HCT116 (cell line): ENCODE data around the gene GATC. TPM values are rescaled to one million over a fixed set of nuclear protein-coding genes. Genes with fewer than 3 reads are reported as not detected.

Experiments
- ATAC-seq: fragments of 200-7000 bp; cut with Tn5 transposase; 2 replicates; pipeline ENCODE4 v1.9.1; 2020; ENCODE audit warnings: mild to moderate bottlenecking, moderate library complexity
- BruUV-seq: library from RNA; stranded (reverse); fragments of 400-500 nt; replicated peaks from 2 replicates; lab custom pipeline; 2021; lab: Mats Ljungman, UMichigan
- CTCF ChIA-PET: fragments of 300-600 bp; sonication (Branson Sonifier 250); formaldehyde crosslinking; loops from one replicate; lab custom pipeline; 2021; ENCODE audit warnings: antibody characterized with exemption; lab: Charles Lee
- POLR2A ChIA-PET: fragments of 300-600, 350-600 bp; sonication (Branson Sonifier 250); formaldehyde crosslinking; loops from one replicate; lab custom pipeline; 2021; ENCODE audit warnings: antibody characterized with exemption; lab: Charles Lee
- RAD21 ChIA-PET, 2 experiments: fragments of 300-600 bp; sonication (Branson Sonifier 250); formaldehyde crosslinking; loops; one replicate each; lab custom pipeline; 2023; ENCODE audit warnings: low total read pairs in 2 of 2; ENCODE audit not compliant: uncharacterized antibody in 2 of 2, unreplicated experiment in 2 of 2, low non-redundant PET in 1 of 2; lab: Charles Lee
- DNase-seq: peaks from one replicate; pipeline ENCODE4 v3.0.0-alpha.2; 2010; ENCODE audit warnings: low read depth, low spot score
- H2AFZ ChIP-seq: fragments of 200-600 bp; shearing (Covaris generic), sonication (generic); 2 replicates; pipeline ENCODE4 v1.6.1; 2017; ENCODE audit warnings: low read depth, mixed run types, mixed read lengths, antibody characterized with exemption, low read length; ENCODE audit not compliant: poor library complexity, severe bottlenecking
- H3K27ac ChIP-seq: 2 replicates; pipeline ENCODE4 v1.5.1; 2012; ENCODE audit warnings: low read depth, low read length
- H3K27me3 ChIP-seq: fragments of 200-600 bp; sonication (generic); 2 replicates; pipeline ENCODE4 v1.6.1; 2016; ENCODE audit warnings: mixed run types, low read length, mixed read lengths; ENCODE audit not compliant: insufficient read depth
- H3K36me3 ChIP-seq, 2 experiments: fragments of 200-500 bp in 1 of 2; fragments of 200-600 bp in 1 of 2; sonication (Bioruptor generic) in 1 of 2; sonication (generic) in 1 of 2; 2 replicates each; pipeline versions ENCODE4 v1.5.1 to v1.6.1; 2014 to 2016; ENCODE audit warnings: low read length in 2 of 2, inconsistent platforms in 1 of 2, mixed read lengths in 1 of 2, mixed run types in 1 of 2; ENCODE audit not compliant: insufficient read depth in 2 of 2, control insufficient read depth in 1 of 2
- H3K4me1 ChIP-seq, 2 experiments: fragments of 200-600 bp in 1 of 2; sonication (generic) in 1 of 2; 2 replicates each; pipeline versions ENCODE4 v1.5.1 to v1.6.1; 2012 to 2017; ENCODE audit warnings: low read length in 2 of 2, inconsistent platforms in 1 of 2, mild to moderate bottlenecking in 1 of 2, mixed read lengths in 1 of 2, mixed run types in 1 of 2, moderate library complexity in 1 of 2; ENCODE audit not compliant: insufficient read depth in 2 of 2, control insufficient read depth in 1 of 2
- H3K4me2 ChIP-seq: fragments of 200-600 bp; sonication (generic); 2 replicates; pipeline ENCODE4 v1.6.1; 2017; ENCODE audit warnings: mixed run types, low read length, mixed read lengths
- H3K4me3 ChIP-seq, 2 experiments: fragments of 200-600 bp in 1 of 2; sonication (generic) in 1 of 2; replicated peaks in 1 of 2; 2 replicates each; pipeline ENCODE4 v1.5.1; 2011 to 2016; ENCODE audit warnings: low read length in 2 of 2, control low read depth in 1 of 2, low read depth in 1 of 2, mild to moderate bottlenecking in 1 of 2, mixed read lengths in 1 of 2, mixed run types in 1 of 2
- H3K79me2 ChIP-seq: fragments of 200-600 bp; sonication (generic); 2 replicates; pipeline ENCODE4 v1.6.1; 2017; ENCODE audit warnings: mild to moderate bottlenecking, mixed run types, low read length, moderate library complexity, mixed read lengths; ENCODE audit not compliant: insufficient read depth
- H3K9ac ChIP-seq: fragments of 200-600 bp; sonication (generic); 2 replicates; pipeline ENCODE4 v1.6.1; 2016; ENCODE audit warnings: low read length, mixed read lengths
- H3K9me2 ChIP-seq: fragments of 200-600 bp; sonication (generic), shearing (Covaris generic); 2 replicates; pipeline ENCODE4 v1.6.1; 2017; ENCODE audit warnings: mixed run types, mild to moderate bottlenecking, moderate library complexity; ENCODE audit not compliant: insufficient read depth
- H3K9me3 ChIP-seq, 2 experiments: fragments of 200-500 bp in 1 of 2; fragments of 200-600 bp in 1 of 2; sonication (Bioruptor generic) in 1 of 2; sonication (generic) in 1 of 2; 2 replicates each; pipeline ENCODE4 v1.6.1; 2014 to 2017; ENCODE audit warnings: low read length in 2 of 2, mixed read lengths in 2 of 2, inconsistent platforms in 1 of 2, low read depth in 1 of 2, mild to moderate bottlenecking in 1 of 2, mixed run types in 1 of 2, moderate library complexity in 1 of 2; ENCODE audit not compliant: control insufficient read depth in 1 of 2, insufficient read depth in 1 of 2
- H4K20me1 ChIP-seq: fragments of 200-600 bp; sonication (generic), shearing (Covaris generic); 2 replicates; pipeline ENCODE4 v1.6.1; 2017; ENCODE audit warnings: mixed run types, mild to moderate bottlenecking, moderate library complexity; ENCODE audit not compliant: insufficient read depth
- EGR1 ChIP-seq: IDR thresholded peaks from 2 replicates; pipeline ENCODE4 v1.6.1; 2012; ENCODE audit warnings: low read depth
- EZH2phosphoT487 ChIP-seq: fragments of 200-600 bp; IDR thresholded peaks from 2 replicates; pipeline ENCODE4 v1.6.1; 2018; ENCODE audit warnings: antibody characterized with exemption, borderline replicate concordance
- JUND ChIP-seq: IDR thresholded peaks from 2 replicates; pipeline ENCODE4 v1.6.1; 2012
- MAX ChIP-seq: IDR thresholded peaks from 2 replicates; pipeline ENCODE4 v1.6.1; 2012
- POLR2A ChIP-seq: IDR thresholded peaks from 2 replicates; pipeline ENCODE4 v1.7.0; 2011; ENCODE audit warnings: borderline replicate concordance; ENCODE audit not compliant: insufficient read depth, insufficient read length; ENCODE audit errors: extremely low read depth
- POLR2AphosphoS5 ChIP-seq: IDR thresholded peaks from 2 replicates; pipeline ENCODE4 v1.6.1; 2011; ENCODE audit warnings: mild to moderate bottlenecking, low read depth, low read length, moderate library complexity
- RAD21 ChIP-seq: IDR thresholded peaks from 2 replicates; pipeline ENCODE4 v1.6.1; 2012; ENCODE audit warnings: low read depth, mild to moderate bottlenecking
- SP1 ChIP-seq: IDR thresholded peaks from 2 replicates; pipeline ENCODE4 v1.6.1; 2012; ENCODE audit warnings: low read depth
- TCF7L2 ChIP-seq: IDR thresholded peaks from 2 replicates; pipeline ENCODE4 v1.7.0; 2011; ENCODE audit warnings: borderline replicate concordance, inconsistent platforms; ENCODE audit not compliant: insufficient read depth, insufficient read length; ENCODE audit errors: extremely low read depth
- YY1 ChIP-seq: IDR thresholded peaks from 2 replicates; pipeline ENCODE4 v1.6.1; 2011; ENCODE audit warnings: low read length, low read depth, moderate library complexity, mild to moderate bottlenecking; ENCODE audit not compliant: insufficient replicate concordance; ENCODE audit errors: extremely low read depth
- ZFX ChIP-seq: fragments of 450-650 bp; IDR thresholded peaks from 2 replicates; pipeline ENCODE4 v1.6.1; 2017
- ZNF274 ChIP-seq: fragments of 200-500 bp; sonication (Bioruptor generic); IDR thresholded peaks from 2 replicates; pipeline ENCODE4 v1.6.1; 2014; ENCODE audit warnings: mild to moderate bottlenecking, low read depth, low read length, inconsistent platforms
- intact Hi-C: fragments of 100-400 bp; cut with micrococcal nuclease; formaldehyde crosslinking; loops from 2 replicates; pipeline ENCODE4 v1.10.0; 2022
- total RNA-seq: library from RNA; stranded (reverse); gene quantifications from one replicate; pipeline ENCODE4 v1.2.1, GENCODE V29; 2021; ENCODE audit not compliant: unreplicated experiment
- TF ChIP-seq, protein P1 (sequence below), 3 experiments: fragments of 200-600 bp in 1 of 3; sonication (generic) in 1 of 3; IDR thresholded peaks in 2 of 3; conservative IDR thresholded peaks in 1 of 3; 2 replicates each; pipeline ENCODE4 v1.5.1; 2012 to 2017; ENCODE audit warnings: low read depth in 2 of 3, low read length in 2 of 3, antibody characterized with exemption in 1 of 3, borderline replicate concordance in 1 of 3, control low read depth in 1 of 3, mild to moderate bottlenecking in 1 of 3, mixed read lengths in 1 of 3, mixed run types in 1 of 3, moderate library complexity in 1 of 3; ENCODE audit not compliant: insufficient read depth in 1 of 3
- TF ChIP-seq, protein P2 (sequence below): IDR thresholded peaks from 2 replicates; pipeline ENCODE4 v1.6.1; 2011; ENCODE audit warnings: mild to moderate bottlenecking, low read length, moderate library complexity; ENCODE audit not compliant: insufficient replicate concordance; ENCODE audit errors: extremely low read depth
- TF ChIP-seq, protein P3 (sequence below): IDR thresholded peaks from 2 replicates; pipeline ENCODE4 v1.6.1; 2012

The GATC gene
- total RNA-seq, 1 experiment from 2014 or later = 48.7 TPM

DNA sequence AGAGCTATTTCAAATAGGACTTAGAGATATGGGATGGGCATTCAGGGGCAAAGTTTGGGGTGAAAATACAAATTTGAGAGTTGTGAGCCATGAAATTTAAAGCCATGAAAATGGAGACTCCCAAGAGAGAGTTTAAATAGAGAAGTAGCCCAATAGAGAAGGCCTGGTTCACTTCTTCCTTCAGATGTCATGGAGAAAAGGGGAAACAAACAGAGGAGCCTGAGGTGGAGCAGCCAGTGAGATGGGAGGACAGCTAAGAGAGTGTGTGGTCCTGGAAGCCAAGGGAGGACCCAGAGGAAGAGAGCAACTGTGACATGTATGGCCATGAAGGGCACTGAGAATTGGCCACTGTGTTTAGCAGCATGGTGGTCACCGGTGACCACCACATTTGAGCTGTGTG lies 37.4 kb downstream of the GATC start:
- intact Hi-C loops = no loop called here
- no peak overlapping the region for H3K4me3 ChIP-seq
- no peak for DNase-seq
- H3K36me3 ChIP-seq = no peaks in the 10 kb centered on the region
- ChIA-PET CTCF (no interaction called here), POLR2A (interaction anchor here (1.0 to 1.3 kb wide), 2 partner anchors 9 to 12 kb away, joined by 3 read pairs; partner anchors contain the start of gene DYNLL1), RAD21 (no interaction called here)
- no peaks in the 10 kb centered on the region for H3K27me3 ChIP-seq
- no peaks in the 10 kb centered on the region for H4K20me1 ChIP-seq
- BruUV-seq = no TSS peak
- H3K4me1 ChIP-seq = no peaks in the 10 kb centered on the region
- no peak overlapping the region for H3K4me2 ChIP-seq
- no peaks in the 10 kb centered on the region for H3K9me3 ChIP-seq
- H3K79me2 ChIP-seq = no peaks in the 10 kb centered on the region
- no peak for ATAC-seq
- no peaks in the 10 kb centered on the region for H3K9me2 ChIP-seq
- TF ChIP-seq, protein P1, sequence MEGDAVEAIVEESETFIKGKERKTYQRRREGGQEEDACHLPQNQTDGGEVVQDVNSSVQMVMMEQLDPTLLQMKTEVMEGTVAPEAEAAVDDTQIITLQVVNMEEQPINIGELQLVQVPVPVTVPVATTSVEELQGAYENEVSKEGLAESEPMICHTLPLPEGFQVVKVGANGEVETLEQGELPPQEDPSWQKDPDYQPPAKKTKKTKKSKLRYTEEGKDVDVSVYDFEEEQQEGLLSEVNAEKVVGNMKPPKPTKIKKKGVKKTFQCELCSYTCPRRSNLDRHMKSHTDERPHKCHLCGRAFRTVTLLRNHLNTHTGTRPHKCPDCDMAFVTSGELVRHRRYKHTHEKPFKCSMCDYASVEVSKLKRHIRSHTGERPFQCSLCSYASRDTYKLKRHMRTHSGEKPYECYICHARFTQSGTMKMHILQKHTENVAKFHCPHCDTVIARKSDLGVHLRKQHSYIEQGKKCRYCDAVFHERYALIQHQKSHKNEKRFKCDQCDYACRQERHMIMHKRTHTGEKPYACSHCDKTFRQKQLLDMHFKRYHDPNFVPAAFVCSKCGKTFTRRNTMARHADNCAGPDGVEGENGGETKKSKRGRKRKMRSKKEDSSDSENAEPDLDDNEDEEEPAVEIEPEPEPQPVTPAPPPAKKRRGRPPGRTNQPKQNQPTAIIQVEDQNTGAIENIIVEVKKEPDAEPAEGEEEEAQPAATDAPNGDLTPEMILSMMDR (IDR thresholded peaks at IDR 0.05 in 2 of 3, conservative IDR thresholded peaks at IDR 0.05 in 1 of 3; ENCODE audit: borderline replicate concordance in 1 of 3, insufficient read depth in 1 of 3, low read depth in 2 of 3, low read length in 2 of 3) = no peak
- TF ChIP-seq, protein P2, sequence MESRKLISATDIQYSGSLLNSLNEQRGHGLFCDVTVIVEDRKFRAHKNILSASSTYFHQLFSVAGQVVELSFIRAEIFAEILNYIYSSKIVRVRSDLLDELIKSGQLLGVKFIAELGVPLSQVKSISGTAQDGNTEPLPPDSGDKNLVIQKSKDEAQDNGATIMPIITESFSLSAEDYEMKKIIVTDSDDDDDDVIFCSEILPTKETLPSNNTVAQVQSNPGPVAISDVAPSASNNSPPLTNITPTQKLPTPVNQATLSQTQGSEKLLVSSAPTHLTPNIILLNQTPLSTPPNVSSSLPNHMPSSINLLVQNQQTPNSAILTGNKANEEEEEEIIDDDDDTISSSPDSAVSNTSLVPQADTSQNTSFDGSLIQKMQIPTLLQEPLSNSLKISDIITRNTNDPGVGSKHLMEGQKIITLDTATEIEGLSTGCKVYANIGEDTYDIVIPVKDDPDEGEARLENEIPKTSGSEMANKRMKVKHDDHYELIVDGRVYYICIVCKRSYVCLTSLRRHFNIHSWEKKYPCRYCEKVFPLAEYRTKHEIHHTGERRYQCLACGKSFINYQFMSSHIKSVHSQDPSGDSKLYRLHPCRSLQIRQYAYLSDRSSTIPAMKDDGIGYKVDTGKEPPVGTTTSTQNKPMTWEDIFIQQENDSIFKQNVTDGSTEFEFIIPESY = no peak
- TF ChIP-seq RAD21 = no peak
- no peak for TF ChIP-seq YY1
- TF ChIP-seq ZFX = no peak
- TF ChIP-seq JUND = no peak
- no peak for TF ChIP-seq EGR1
- no peak for TF ChIP-seq POLR2A
- TF ChIP-seq ZNF274 = no peak
- TF ChIP-seq, protein P3, sequence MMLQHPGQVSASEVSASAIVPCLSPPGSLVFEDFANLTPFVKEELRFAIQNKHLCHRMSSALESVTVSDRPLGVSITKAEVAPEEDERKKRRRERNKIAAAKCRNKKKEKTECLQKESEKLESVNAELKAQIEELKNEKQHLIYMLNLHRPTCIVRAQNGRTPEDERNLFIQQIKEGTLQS = no peak
- TF ChIP-seq MAX = no peak
- TF ChIP-seq TCF7L2 = no peak
- TF ChIP-seq SP1 = no peak
- TF ChIP-seq POLR2AphosphoS5 = no peak
- TF ChIP-seq EZH2phosphoT487 = no peak
- no peak overlapping the region for H3K27ac ChIP-seq
- H2AFZ ChIP-seq = no peak overlapping the region
- H3K9ac ChIP-seq = no peak overlapping the region
